Caco-2 (cell line): ENCODE data around the gene VAV2. TPM values are rescaled to one million over a fixed set of nuclear protein-coding genes. Genes with fewer than 3 reads are reported as not detected.

Experiments
- BruUV-seq: library from RNA; stranded (reverse); fragments of 400-500 nt; replicated peaks from 2 replicates; lab custom pipeline; 2021; lab: Mats Ljungman, UMichigan
- CTCF ChIA-PET: fragments of 300-600 bp; sonication (Branson Sonifier 250); formaldehyde crosslinking; loops from one replicate; lab custom pipeline; 2022; ENCODE audit warnings: antibody characterized with exemption; lab: Charles Lee
- POLR2A ChIA-PET: fragments of 300-600 bp; sonication (Branson Sonifier 250); formaldehyde crosslinking; loops from one replicate; lab custom pipeline; 2022; ENCODE audit warnings: antibody characterized with exemption; lab: Charles Lee
- DNase-seq, 2 experiments: peaks; one replicate each; pipeline versions ENCODE4 v3.0.0 to v3.0.0-alpha.2; 2020 to 2022
- H3K27me3 ChIP-seq: replicated peaks from 2 replicates; pipeline ENCODE4 v1.6.0; 2011; ENCODE audit warnings: low read length; ENCODE audit not compliant: control insufficient read depth, insufficient read depth
- H3K36me3 ChIP-seq: 2 replicates; pipeline ENCODE4 v1.5.1; 2011; ENCODE audit warnings: low read length; ENCODE audit not compliant: control insufficient read depth, insufficient read depth
- H3K4me1 ChIP-seq: fragments of 250-450 bp; sonication (Bioruptor Pico); 2 replicates; pipeline ENCODE4 v1.5.1; 2020; ENCODE audit warnings: mild to moderate bottlenecking
- H3K4me3 ChIP-seq: 2 replicates; pipeline ENCODE4 v1.5.1; 2011; ENCODE audit warnings: low read depth, mild to moderate bottlenecking, control low read depth, low read length
- H3K9me3 ChIP-seq: fragments of 250-450 bp; sonication (Bioruptor Pico); 2 replicates; pipeline ENCODE4 v1.5.1; 2020; ENCODE audit warnings: mild to moderate bottlenecking, moderate library complexity
- H3K27ac Mint-ChIP-seq: one replicate; pipeline ENCODE4 v1.8.0; 2022; ENCODE audit warnings: mixed read lengths; ENCODE audit not compliant: unreplicated experiment
- H3K27me3 Mint-ChIP-seq: one replicate; pipeline ENCODE4 v1.8.0; 2022; ENCODE audit warnings: mixed read lengths; ENCODE audit not compliant: insufficient read depth, unreplicated experiment
- H3K36me3 Mint-ChIP-seq: one replicate; pipeline ENCODE4 v1.8.0; 2022; ENCODE audit warnings: mild to moderate bottlenecking, mixed read lengths; ENCODE audit not compliant: insufficient read depth, unreplicated experiment
- H3K4me1 Mint-ChIP-seq: one replicate; pipeline ENCODE4 v1.8.0; 2022; ENCODE audit warnings: low read depth, mixed read lengths; ENCODE audit not compliant: unreplicated experiment
- H3K4me3 Mint-ChIP-seq: one replicate; pipeline ENCODE4 v1.8.0; 2022; ENCODE audit warnings: mild to moderate bottlenecking, moderate library complexity, mixed read lengths; ENCODE audit not compliant: unreplicated experiment
- H3K9me3 Mint-ChIP-seq: one replicate; pipeline ENCODE4 v1.8.0; 2022; ENCODE audit warnings: mixed read lengths; ENCODE audit not compliant: unreplicated experiment
- CTCF ChIP-seq, 2 experiments: fragments of 200-600 bp in 1 of 2; IDR thresholded peaks; 1 replicate in 1 of 2; 2 replicates in 1 of 2; pipeline versions ENCODE4 v1.5.1 to v1.8.0; 2011 to 2022; ENCODE audit warnings: antibody characterized with exemption in 1 of 2, control low read depth in 1 of 2, inconsistent platforms in 1 of 2, low read depth in 1 of 2, low read length in 1 of 2, mild to moderate bottlenecking in 1 of 2, moderate library complexity in 1 of 2; ENCODE audit not compliant: insufficient read depth in 1 of 2, severe bottlenecking in 1 of 2, unreplicated experiment in 1 of 2
- intact Hi-C: fragments of 100-400 bp; cut with micrococcal nuclease; formaldehyde crosslinking; loops from one replicate; pipeline ENCODE4 v1.10.0; 2022; ENCODE audit not compliant: unreplicated experiment
- total RNA-seq: library from RNA; stranded (reverse); gene quantifications from 2 replicates; pipeline ENCODE4 v1.2.3, GENCODE V29; 2022

The VAV2 gene
- total RNA-seq, 1 experiment from 2014 or later = 55.3 TPM

GRCh38 chr9:133716564-133717112 is 275.5 kb downstream of the VAV2 start:
- H3K36me3 ChIP-seq = no peaks in the 10 kb centered on the region
- intact Hi-C loops = loop anchor here (2.0 kb wide), 1 partner anchor 26 kb away; no protein-coding TSS in a partner anchor
- ChIA-PET POLR2A (no interaction called here), CTCF (no interaction called here)
- BruUV-seq = no TSS peak
- Mint-ChIP-seq H3K36me3 (no peaks in the 10 kb centered on the region), H3K9me3 (no peaks in the 10 kb centered on the region), H3K27me3 (peaks cover 8% of the 10 kb centered on the region), H3K27ac (no peak overlapping the region), H3K4me3 (no peak overlapping the region), H3K4me1 (peaks cover 7% of the 10 kb centered on the region)
- H3K9me3 ChIP-seq = no peaks in the 10 kb centered on the region
- H3K4me1 ChIP-seq = peaks cover 25% of the 10 kb centered on the region
- TF ChIP-seq CTCF (IDR thresholded peaks at IDR 0.05; ENCODE audit: insufficient read depth in 1 of 2, low read depth in 1 of 2, low read length in 1 of 2, severe bottlenecking in 1 of 2, unreplicated experiment in 1 of 2) = no peak
- no peak overlapping the region for H3K4me3 ChIP-seq
- H3K27me3 ChIP-seq = no peaks in the 10 kb centered on the region
- DNase-seq = no peak

- peaks cover 3% of the 10 kb centered on the region for H3K27me3 Mint-ChIP-seq
- Histone ChIP-seq H3K27me3 (no peaks in the 10 kb centered on the region), H3K4me1 (peaks cover 25% of the 10 kb centered on the region), H3K36me3 (no peaks in the 10 kb centered on the region), H3K9me3 (no peaks in the 10 kb centered on the region), H3K4me3 (no peak overlapping the region)
- no peaks in the 10 kb centered on the region for H3K9me3 Mint-ChIP-seq
- TF ChIP-seq CTCF (IDR thresholded peaks at IDR 0.05; ENCODE audit: insufficient read depth in 1 of 2, low read depth in 1 of 2, low read length in 1 of 2, severe bottlenecking in 1 of 2, unreplicated experiment in 1 of 2) = peak; percentile 54 to 59
- ChIA-PET POLR2A (no interaction called here), CTCF (no interaction called here)
- intact Hi-C loops = loop anchor here (2.0 kb wide), 1 partner anchor 25 kb away; no protein-coding TSS in a partner anchor
- H3K27ac Mint-ChIP-seq = no peak overlapping the region
- no TSS peak for BruUV-seq
- H3K36me3 Mint-ChIP-seq = no peaks in the 10 kb centered on the region
- peak; percentile 39 to 51 for DNase-seq
- no peak overlapping the region for H3K4me3 Mint-ChIP-seq
- H3K4me1 Mint-ChIP-seq = peaks cover 7% of the 10 kb centered on the region
These were observed 276.1 kb downstream of the VAV2 start for GRCh38 chr9:133715866-133716563.

- BruUV-seq = no TSS peak
- POLR2A ChIA-PET = no interaction called here
- H3K9me3 Mint-ChIP-seq = no peaks in the 10 kb centered on the region
- Histone ChIP-seq H3K27me3 (no peaks in the 10 kb centered on the region), H3K9me3 (no peaks in the 10 kb centered on the region), H3K4me3 (no peak overlapping the region), H3K36me3 (no peaks in the 10 kb centered on the region), H3K4me1 (peaks cover 25% of the 10 kb centered on the region)
- no peak overlapping the region for H3K4me3 Mint-ChIP-seq
- H3K36me3 Mint-ChIP-seq = no peaks in the 10 kb centered on the region
- no peaks in the 10 kb centered on the region for H3K27me3 Mint-ChIP-seq
- intact Hi-C loops = no loop called here
- H3K27ac Mint-ChIP-seq = no peak overlapping the region
- no peak for TF ChIP-seq CTCF (IDR thresholded peaks at IDR 0.05; ENCODE audit: insufficient read depth in 1 of 2, low read depth in 1 of 2, low read length in 1 of 2, severe bottlenecking in 1 of 2, unreplicated experiment in 1 of 2)
- CTCF ChIA-PET = no interaction called here
- peaks cover 7% of the 10 kb centered on the region for H3K4me1 Mint-ChIP-seq
- no peak for DNase-seq
These were observed 276.7 kb downstream of the VAV2 start for GRCh38 chr9:133715295-133715865.
